Measurements from ENCODE around the gene FOXK1.

Gene FOXK1

GRCh38 chr7:4700577-4701235 lies 18.6 kb downstream of the FOXK1 start:
- no peaks in the 10 kb centered on the region for H3K9me3 ChIP-seq (ENCODE audit: insufficient read depth, low read depth, low read length)
- no peak overlapping the region for H3K27ac ChIP-seq (ENCODE audit: low read depth, low read length)
- H3K36me3 ChIP-seq (ENCODE audit: insufficient read depth, low read length) = no peaks in the 10 kb centered on the region
- no peak overlapping the region for H3K4me3 ChIP-seq (ENCODE audit: low read length)
- H3K27me3 ChIP-seq (ENCODE audit: insufficient read depth, low read length) = peaks cover 38% of the 10 kb centered on the region
- 67% methylated on average over 14 of the region's 14 CpGs for WGBS
- no peak overlapping the region for H3K9ac ChIP-seq (ENCODE audit: low read depth, low read length)
- H3K4me1 ChIP-seq (ENCODE audit: insufficient read depth, low read length) = peaks cover 7% of the 10 kb centered on the region; the same call in 1 of the 2 replicates

- Histone ChIP-seq H3K4me1 (ENCODE audit: insufficient read depth, low read length) (peaks cover 24% of the 10 kb centered on the region), H3K36me3 (ENCODE audit: insufficient read depth, low read length) (no peaks in the 10 kb centered on the region), H3K4me3 (ENCODE audit: low read length) (no peak overlapping the region), H3K27me3 (ENCODE audit: insufficient read depth, low read length) (peaks cover 57% of the 10 kb centered on the region), H3K9ac (ENCODE audit: low read depth, low read length) (no peak overlapping the region), H3K27ac (ENCODE audit: low read depth, low read length) (no peak overlapping the region), H3K9me3 (ENCODE audit: insufficient read depth, low read depth, low read length) (no peaks in the 10 kb centered on the region)
- 49% methylated on average over 20 of the region's 20 CpGs for WGBS
Observed at GRCh38 chr7:4702961-4703512, 20.9 kb downstream of the FOXK1 start.

GRCh38 chr7:4703532-4703931 lies 21.4 kb downstream of the FOXK1 start:
- no peak overlapping the region for H3K27ac ChIP-seq (ENCODE audit: low read depth, low read length)
- peaks cover 61% of the 10 kb centered on the region for H3K27me3 ChIP-seq (ENCODE audit: insufficient read depth, low read length)
- 90% methylated on average over 8 of the region's 9 CpGs for WGBS
- no peak overlapping the region for H3K9ac ChIP-seq (ENCODE audit: low read depth, low read length)
- H3K36me3 ChIP-seq (ENCODE audit: insufficient read depth, low read length) = no peaks in the 10 kb centered on the region
- no peaks in the 10 kb centered on the region for H3K9me3 ChIP-seq (ENCODE audit: insufficient read depth, low read depth, low read length)
- H3K4me3 ChIP-seq (ENCODE audit: low read length) = no peak overlapping the region
- peaks cover 28% of the 10 kb centered on the region for H3K4me1 ChIP-seq (ENCODE audit: insufficient read depth, low read length)

- H3K27ac ChIP-seq (ENCODE audit: low read depth, low read length) = peak overlapping the region; percentile 86
- no peaks in the 10 kb centered on the region for H3K9me3 ChIP-seq (ENCODE audit: insufficient read depth, low read depth, low read length)
- peaks cover 32% of the 10 kb centered on the region for H3K4me1 ChIP-seq (ENCODE audit: insufficient read depth, low read length)
- H3K9ac ChIP-seq (ENCODE audit: low read depth, low read length) = peak overlapping the region; percentile 78
- WGBS = 5% methylated on average over 21 of the region's 21 CpGs
- peak overlapping the region; percentile 61 for H3K4me3 ChIP-seq (ENCODE audit: low read length)
- peaks cover 92% of the 10 kb centered on the region for H3K27me3 ChIP-seq (ENCODE audit: insufficient read depth, low read length)
- H3K36me3 ChIP-seq (ENCODE audit: insufficient read depth, low read length) = no peaks in the 10 kb centered on the region
Observed at GRCh38 chr7:4706384-4707216, 24.5 kb downstream of the FOXK1 start.

GRCh38 chr7:4707217-4707741 lies 25.2 kb downstream of the FOXK1 start:
- 3% methylated on average over 22 of the region's 22 CpGs for WGBS
- Histone ChIP-seq H3K4me3 (ENCODE audit: low read length) (peak overlapping the region; percentile 61), H3K4me1 (ENCODE audit: insufficient read depth, low read length) (peaks cover 32% of the 10 kb centered on the region), H3K36me3 (ENCODE audit: insufficient read depth, low read length) (no peaks in the 10 kb centered on the region), H3K9me3 (ENCODE audit: insufficient read depth, low read depth, low read length) (no peaks in the 10 kb centered on the region), H3K27me3 (ENCODE audit: insufficient read depth, low read length) (peaks cover 94% of the 10 kb centered on the region), H3K9ac (ENCODE audit: low read depth, low read length) (peak overlapping the region; percentile 78), H3K27ac (ENCODE audit: low read depth, low read length) (peak overlapping the region; percentile 86)

DNA sequence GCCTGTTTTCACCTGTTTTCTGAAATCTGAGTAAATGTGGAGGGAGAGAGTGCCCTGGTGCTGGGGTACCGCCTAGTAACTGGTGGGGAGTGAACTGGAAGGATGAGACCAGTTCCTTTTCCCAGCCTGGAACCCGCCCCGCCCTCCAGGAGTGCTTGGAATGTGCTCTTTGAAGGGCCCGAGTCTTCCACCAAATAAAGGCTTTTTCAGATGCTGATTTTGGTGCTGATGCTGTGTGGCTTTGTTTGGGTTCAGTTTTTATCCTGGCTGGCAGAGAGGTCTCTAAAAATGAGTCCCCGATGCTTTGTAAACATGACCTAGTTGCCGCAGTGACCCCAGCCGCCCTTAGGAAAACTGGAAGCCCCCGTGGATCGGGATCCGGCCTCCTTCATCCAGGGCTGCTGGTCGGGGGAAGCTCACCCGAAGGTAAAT lies 25.9 kb downstream of the FOXK1 start:
- WGBS = 2% methylated on average over 12 of the region's 12 CpGs
- H3K4me3 ChIP-seq (ENCODE audit: low read length) = peak overlapping the region; percentile 61
- H3K27me3 ChIP-seq (ENCODE audit: insufficient read depth, low read length) = peaks cover 94% of the 10 kb centered on the region
- H3K36me3 ChIP-seq (ENCODE audit: insufficient read depth, low read length) = no peaks in the 10 kb centered on the region
- H3K9me3 ChIP-seq (ENCODE audit: insufficient read depth, low read depth, low read length) = no peaks in the 10 kb centered on the region
- peak overlapping the region; percentile 67; the same call in 1 of the 2 replicates for H3K27ac ChIP-seq (ENCODE audit: low read depth, low read length)
- peaks cover 26% of the 10 kb centered on the region for H3K4me1 ChIP-seq (ENCODE audit: insufficient read depth, low read length)
- H3K9ac ChIP-seq (ENCODE audit: low read depth, low read length) = peak overlapping the region; percentile 44; the same call in 1 of the 2 replicates

GRCh38 chr7:4709187-4709586 lies 27.1 kb downstream of the FOXK1 start:
- no peak overlapping the region for H3K27ac ChIP-seq (ENCODE audit: low read depth, low read length)
- H3K36me3 ChIP-seq (ENCODE audit: insufficient read depth, low read length) = no peaks in the 10 kb centered on the region
- peaks cover 25% of the 10 kb centered on the region for H3K4me1 ChIP-seq (ENCODE audit: insufficient read depth, low read length)
- no peak overlapping the region for H3K4me3 ChIP-seq (ENCODE audit: low read length)
- 33% methylated on average over 22 of the region's 22 CpGs for WGBS
- H3K27me3 ChIP-seq (ENCODE audit: insufficient read depth, low read length) = peaks cover 93% of the 10 kb centered on the region
- H3K9ac ChIP-seq (ENCODE audit: low read depth, low read length) = no peak overlapping the region
- H3K9me3 ChIP-seq (ENCODE audit: insufficient read depth, low read depth, low read length) = no peaks in the 10 kb centered on the region

DNA sequence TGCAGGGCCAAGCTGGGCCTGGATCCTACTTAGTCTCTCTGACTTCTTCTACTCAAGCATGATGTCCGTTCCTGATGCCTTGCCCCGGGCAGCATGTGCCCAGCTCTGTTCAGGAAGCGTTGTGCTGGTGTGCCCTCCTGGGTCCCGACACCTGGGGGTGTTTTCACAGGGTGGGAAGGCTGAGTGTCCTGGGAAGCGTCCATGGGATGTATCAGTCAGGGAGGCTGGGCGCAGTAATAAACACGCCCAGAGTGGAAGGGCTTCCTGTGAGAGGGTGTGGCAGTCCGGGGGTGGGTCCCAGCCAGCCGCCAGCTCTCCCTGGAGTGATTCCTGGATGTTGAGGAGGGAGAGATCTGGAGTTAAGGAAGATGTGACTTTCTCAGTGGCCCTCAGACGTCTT lies 29.0 kb downstream of the FOXK1 start:
- Histone ChIP-seq H3K9ac (ENCODE audit: low read depth, low read length) (no peak overlapping the region), H3K36me3 (ENCODE audit: insufficient read depth, low read length) (no peaks in the 10 kb centered on the region), H3K4me1 (ENCODE audit: insufficient read depth, low read length) (peaks cover 22% of the 10 kb centered on the region), H3K27ac (ENCODE audit: low read depth, low read length) (no peak overlapping the region), H3K4me3 (ENCODE audit: low read length) (no peak overlapping the region), H3K9me3 (ENCODE audit: insufficient read depth, low read depth, low read length) (no peaks in the 10 kb centered on the region), H3K27me3 (ENCODE audit: insufficient read depth, low read length) (peaks cover 80% of the 10 kb centered on the region)
- WGBS = 93% methylated on average over 10 of the region's 10 CpGs

GRCh38 chr7:4711634-4712033 lies 29.5 kb downstream of the FOXK1 start:
- 88% methylated on average over 17 of the region's 18 CpGs for WGBS
- Histone ChIP-seq H3K9me3 (ENCODE audit: insufficient read depth, low read depth, low read length) (no peaks in the 10 kb centered on the region), H3K36me3 (ENCODE audit: insufficient read depth, low read length) (no peaks in the 10 kb centered on the region), H3K4me1 (ENCODE audit: insufficient read depth, low read length) (peaks cover 16% of the 10 kb centered on the region), H3K27ac (ENCODE audit: low read depth, low read length) (no peak overlapping the region), H3K4me3 (ENCODE audit: low read length) (no peak overlapping the region), H3K27me3 (ENCODE audit: insufficient read depth, low read length) (peaks cover 75% of the 10 kb centered on the region), H3K9ac (ENCODE audit: low read depth, low read length) (no peak overlapping the region)

DNA sequence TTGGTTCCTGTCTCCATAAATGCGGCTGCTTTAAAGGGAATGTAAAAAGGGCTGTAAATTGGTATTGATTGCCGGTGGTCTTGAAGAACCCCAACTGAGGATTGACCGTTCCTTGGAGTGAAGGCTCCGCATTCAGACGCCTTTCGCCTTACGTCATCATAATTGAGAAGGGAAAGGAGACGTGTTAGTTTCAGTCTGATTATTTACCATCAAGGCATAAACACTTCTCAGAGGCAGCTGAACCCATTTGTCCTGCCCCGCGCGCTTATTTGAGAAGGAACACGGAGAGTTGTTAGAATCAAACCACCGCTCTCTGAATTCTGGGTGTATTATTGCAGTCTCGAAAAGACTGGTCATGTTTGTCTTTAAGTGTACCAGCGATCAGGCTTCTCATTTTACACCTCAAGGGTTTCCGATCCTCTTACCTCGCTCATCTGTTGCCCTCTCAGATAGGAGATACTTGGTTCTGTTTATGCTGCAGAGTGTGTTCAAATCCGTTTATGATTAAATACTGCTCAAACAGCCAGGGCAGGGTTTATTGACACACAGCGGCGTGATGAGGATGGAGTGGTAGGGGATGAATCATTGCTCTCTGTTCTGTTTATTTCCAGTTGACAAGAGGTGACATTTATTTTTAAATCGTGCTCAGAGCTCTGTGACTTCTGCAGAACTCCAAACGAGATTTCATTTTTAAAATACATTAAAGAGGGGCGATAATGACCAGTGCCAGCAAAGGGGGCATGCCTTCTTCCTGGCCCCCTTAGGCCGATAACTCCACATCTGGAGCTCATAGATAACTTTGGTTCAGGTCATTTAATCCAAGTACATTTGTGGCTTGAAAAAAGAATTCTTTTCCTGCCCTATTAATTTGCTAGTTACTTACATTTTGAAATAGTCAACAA lies 30.4 kb downstream of the FOXK1 start:
- Histone ChIP-seq H3K36me3 (ENCODE audit: insufficient read depth, low read length) (no peaks in the 10 kb centered on the region), H3K9ac (ENCODE audit: low read depth, low read length) (no peak overlapping the region), H3K4me3 (ENCODE audit: low read length) (no peak overlapping the region), H3K9me3 (ENCODE audit: insufficient read depth, low read depth, low read length) (no peaks in the 10 kb centered on the region), H3K4me1 (ENCODE audit: insufficient read depth, low read length) (peaks cover 9% of the 10 kb centered on the region), H3K27me3 (ENCODE audit: insufficient read depth, low read length) (peaks cover 66% of the 10 kb centered on the region), H3K27ac (ENCODE audit: low read depth, low read length) (no peak overlapping the region)
- 92% methylated on average over 24 of the region's 24 CpGs for WGBS

All from HUES64 (cell line).